SH-SY5Y (cell line): ENCODE measurements around the gene RNF186.

ENCODE experiments used
- GATA2 ChIP-seq: IDR thresholded peaks from 2 replicates; pipeline ENCODE4 v1.6.1; 2011; ENCODE audit warnings: mild to moderate bottlenecking, low read depth, low read length
- GATA3 ChIP-seq: IDR thresholded peaks from 2 replicates; pipeline ENCODE4 v1.6.1; 2011; ENCODE audit warnings: low read depth, mild to moderate bottlenecking, low read length, moderate library complexity

GRCh38 chr1:19835578-19835977 lies 20.5 kb upstream of the RNF186 start:
- TF ChIP-seq GATA2: no peak
- TF ChIP-seq GATA3: no peak
